Loucy (cell line): ENCODE results near the gene PPM1G.

Source experiments
- H2AFZ ChIP-seq: fragments of 200-600 bp; sonication (generic); 2 replicates; pipeline ENCODE4 v1.6.0; 2016; ENCODE audit warnings: antibody characterized with exemption, mild to moderate bottlenecking, low read length, moderate library complexity
- H3F3A ChIP-seq: fragments of 200-600 bp; 2 replicates; pipeline ENCODE4 v1.6.0; 2016; ENCODE audit warnings: antibody characterized with exemption, low read depth, mild to moderate bottlenecking
- H3K27me3 ChIP-seq: fragments of 200-600 bp; sonication (generic); 2 replicates; pipeline ENCODE4 v1.6.1; 2014; ENCODE audit warnings: low read length, mild to moderate bottlenecking; ENCODE audit not compliant: insufficient read depth, poor library complexity, severe bottlenecking
- H3K36me3 ChIP-seq: fragments of 200-600 bp; sonication (generic); 2 replicates; pipeline ENCODE4 v1.6.1; 2016; ENCODE audit warnings: low read length; ENCODE audit not compliant: insufficient read depth
- H3K4me1 ChIP-seq: fragments of 200-600 bp; sonication (generic); 2 replicates; pipeline ENCODE4 v1.5.1; 2014; ENCODE audit warnings: low read length, mild to moderate bottlenecking; ENCODE audit not compliant: insufficient read depth, poor library complexity, severe bottlenecking
- H3K4me2 ChIP-seq: fragments of 200-600 bp; sonication (generic); 2 replicates; pipeline ENCODE4 v1.6.0; 2014; ENCODE audit warnings: antibody characterized with exemption, low read length, low read depth, mild to moderate bottlenecking; ENCODE audit not compliant: poor library complexity, severe bottlenecking
- H3K4me3 ChIP-seq: fragments of 200-600 bp; sonication (generic); 2 replicates; pipeline ENCODE4 v1.5.1; 2014; ENCODE audit warnings: low read length, mild to moderate bottlenecking, mixed read lengths; ENCODE audit not compliant: poor library complexity, severe bottlenecking
- H3K79me2 ChIP-seq: fragments of 200-600 bp; sonication (generic); 2 replicates; pipeline ENCODE4 v1.6.1; 2014; ENCODE audit warnings: low read length; ENCODE audit not compliant: insufficient read depth
- H3K9ac ChIP-seq: fragments of 200-600 bp; sonication (generic); 2 replicates; pipeline ENCODE4 v1.6.0; 2014; ENCODE audit warnings: mild to moderate bottlenecking, low read depth, low read length, moderate library complexity; ENCODE audit not compliant: poor library complexity, severe bottlenecking
- H3K9me2 ChIP-seq: fragments of 200-600 bp; sonication (generic); replicated peaks from 2 replicates; pipeline ENCODE4 v1.6.1; 2016; ENCODE audit warnings: low read depth, low read length, mixed read lengths
- H3K9me3 ChIP-seq: fragments of 200-600 bp; sonication (generic); 2 replicates; pipeline ENCODE4 v1.6.1; 2014; ENCODE audit warnings: mild to moderate bottlenecking, antibody characterized with exemption, low read length, low read depth; ENCODE audit not compliant: insufficient read depth
- H4K20me1 ChIP-seq: fragments of 200-600 bp; sonication (generic); 2 replicates; pipeline ENCODE4 v1.6.0; 2014; ENCODE audit warnings: antibody characterized with exemption, low read length, mild to moderate bottlenecking; ENCODE audit not compliant: insufficient read depth, poor library complexity, severe bottlenecking
- CTCF ChIP-seq: fragments of 200-600 bp; sonication (generic); conservative IDR thresholded peaks from 2 replicates; pipeline ENCODE4 v1.5.1; 2014; ENCODE audit warnings: mild to moderate bottlenecking, antibody characterized with exemption, low read length
- EZH2phosphoT487 ChIP-seq: fragments of 200-600 bp; IDR thresholded peaks from 2 replicates; pipeline ENCODE4 v1.6.1; 2018; ENCODE audit warnings: antibody characterized with exemption, mild to moderate bottlenecking, moderate library complexity, borderline replicate concordance

The PPM1G gene

GRCh38 chr2:27441226-27441926, 32.0 kb upstream of the PPM1G start:
- no peaks in the 10 kb centered on the region for H3F3A ChIP-seq
- H2AFZ ChIP-seq, result no peak overlapping the region
- H3K27me3 ChIP-seq, result no peaks in the 10 kb centered on the region
- H3K9ac ChIP-seq, result no peak overlapping the region
- H3K9me2 ChIP-seq, result no peaks in the 10 kb centered on the region
- TF ChIP-seq EZH2phosphoT487, result no peak
- no peak for TF ChIP-seq CTCF
- H3K4me1 ChIP-seq, result no peaks in the 10 kb centered on the region
- no peaks in the 10 kb centered on the region for H3K79me2 ChIP-seq
- H3K4me2 ChIP-seq, result no peak overlapping the region
- no peaks in the 10 kb centered on the region for H3K9me3 ChIP-seq
- H4K20me1 ChIP-seq, result no peaks in the 10 kb centered on the region
- peaks cover 50% of the 10 kb centered on the region for H3K36me3 ChIP-seq
- H3K4me3 ChIP-seq, result no peak overlapping the region

GRCh38 chr2:27435628-27436027, 26.2 kb upstream of the PPM1G start:
- Histone ChIP-seq H3K79me2 (peaks cover 30% of the 10 kb centered on the region), H3K27me3 (no peaks in the 10 kb centered on the region), H3K9me2 (no peaks in the 10 kb centered on the region), H3K36me3 (peaks cover 70% of the 10 kb centered on the region), H4K20me1 (peaks cover 31% of the 10 kb centered on the region), H3K9me3 (no peaks in the 10 kb centered on the region), H3F3A (no peaks in the 10 kb centered on the region), H3K4me1 (peaks cover 13% of the 10 kb centered on the region), H3K4me2 (no peak overlapping the region), H3K4me3 (no peak overlapping the region), H2AFZ (no peak overlapping the region), H3K9ac (no peak overlapping the region)
- TF ChIP-seq EZH2phosphoT487 (no peak), CTCF (no peak)

DNA sequence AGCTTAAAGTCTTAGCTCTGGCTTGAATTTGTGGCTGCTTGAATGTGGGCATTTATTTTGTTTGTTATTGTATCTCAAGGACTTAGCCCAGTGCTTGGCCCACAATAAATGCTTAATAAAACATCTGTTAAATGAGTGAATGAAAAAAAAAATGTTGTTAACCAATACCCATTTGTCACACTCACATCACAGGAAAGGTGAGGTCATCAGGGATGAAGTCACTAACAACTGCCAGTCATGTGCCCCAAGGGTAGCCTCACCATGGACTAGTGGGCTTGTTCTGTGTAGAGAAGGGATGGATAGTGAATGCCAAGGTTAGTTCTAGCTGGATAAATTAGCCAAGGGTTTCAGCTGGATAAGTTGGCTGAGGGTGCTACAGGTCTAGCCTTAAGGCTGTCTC, 22.0 kb upstream of the PPM1G start:
- Histone ChIP-seq H3K4me2 (peak overlapping the region; percentile 100), H3K9me3 (no peaks in the 10 kb centered on the region)

More for the DNA sequence above, 22.0 kb upstream of the PPM1G start:
- Histone ChIP-seq H3K36me3 (peaks cover 35% of the 10 kb centered on the region), H2AFZ (no peak overlapping the region), H3K27me3 (no peaks in the 10 kb centered on the region), H3K9ac (peak overlapping the region; percentile 85), H3K79me2 (peaks cover 46% of the 10 kb centered on the region), H3K9me2 (no peaks in the 10 kb centered on the region), H3K4me3 (peak overlapping the region; percentile 92), H4K20me1 (peaks cover 46% of the 10 kb centered on the region), H3F3A (no peaks in the 10 kb centered on the region), H3K4me1 (peaks cover 32% of the 10 kb centered on the region)
- TF ChIP-seq EZH2phosphoT487, result no peak
- no peak for TF ChIP-seq CTCF
